Activated T-helper 1 cell treated with Interleukin-2 at 50 U/mL for 16 hours (primary cell): Measurements from ENCODE around the gene KLRF1.

Experiments
- DNase-seq: peaks from one replicate; pipeline ENCODE4 v3.0.0-alpha.2; 2020; ENCODE audit warnings: low read depth

KLRF1 gene

GRCh38 chr12:9809338-9809737 lies 17.9 kb upstream of the KLRF1 start:
- DNase-seq = no peak

DNA sequence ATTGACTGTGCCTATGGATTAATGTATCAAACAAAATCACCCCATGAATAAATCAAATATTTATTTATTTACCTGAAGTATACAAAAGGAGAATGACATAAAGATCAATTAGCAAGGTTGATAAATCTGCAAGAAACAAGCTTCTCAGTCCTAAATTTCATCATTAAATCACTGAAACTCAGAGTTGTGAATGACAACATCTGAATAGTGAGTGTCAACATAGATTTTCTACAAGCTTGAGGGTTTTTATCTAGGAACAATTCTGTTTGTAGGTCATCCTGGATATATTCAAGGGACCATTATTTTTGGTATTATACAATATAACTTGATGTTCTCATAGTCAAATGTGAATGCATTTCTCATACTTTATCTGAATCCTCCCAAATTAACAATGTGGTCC lies 17.4 kb upstream of the KLRF1 start:
- DNase-seq = no peak

DNA sequence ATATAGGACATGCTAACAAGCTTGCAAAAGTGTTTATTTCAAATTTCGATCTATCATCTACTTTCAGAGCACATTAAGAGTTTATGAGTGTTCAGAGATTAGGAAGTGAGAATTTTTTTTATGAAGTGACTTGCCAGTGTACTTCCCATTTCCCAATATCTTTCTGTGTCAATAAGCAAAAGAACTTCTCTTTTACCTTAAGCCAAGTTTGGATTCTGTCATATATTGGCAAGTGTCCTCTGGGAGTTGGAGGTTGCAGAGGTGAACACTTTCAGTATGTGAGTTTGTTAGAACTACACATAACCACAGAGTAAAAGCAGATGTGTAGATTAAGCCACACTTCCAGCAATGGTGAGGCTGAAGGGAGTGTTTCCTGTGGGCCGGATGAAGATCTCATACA lies 16.6 kb upstream of the KLRF1 start:
- no peak for DNase-seq

- DNase-seq = no peak
Measured at GRCh38 chr12:9811621-9812020, 15.7 kb upstream of the KLRF1 start.

- DNase-seq = peak; percentile 85
Measured at GRCh38 chr12:9813821-9814798, 13.2 kb upstream of the KLRF1 start.

- DNase-seq = no peak
Measured at GRCh38 chr12:9820281-9820930, 6.9 kb upstream of the KLRF1 start.

DNA sequence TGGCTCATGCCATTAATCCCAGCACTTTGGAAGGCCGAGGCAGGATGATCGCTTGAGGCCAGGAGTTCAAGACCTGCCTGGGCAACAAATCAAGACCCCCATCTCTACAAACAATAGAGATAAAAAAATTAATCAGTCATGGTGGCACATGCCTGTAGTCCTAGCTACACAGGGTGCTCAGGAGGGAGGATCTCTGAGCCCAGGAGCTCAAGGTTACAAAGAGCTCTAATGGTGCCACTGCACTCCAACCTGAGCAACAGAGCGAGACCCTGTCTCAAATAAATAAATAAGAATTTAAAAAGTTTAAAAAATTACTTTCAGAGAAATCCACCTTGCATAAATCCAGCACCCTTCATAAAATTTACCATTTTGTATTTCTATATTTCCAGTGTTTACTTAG lies 2.2 kb downstream of the KLRF1 start:
- DNase-seq = no peak

DNA sequence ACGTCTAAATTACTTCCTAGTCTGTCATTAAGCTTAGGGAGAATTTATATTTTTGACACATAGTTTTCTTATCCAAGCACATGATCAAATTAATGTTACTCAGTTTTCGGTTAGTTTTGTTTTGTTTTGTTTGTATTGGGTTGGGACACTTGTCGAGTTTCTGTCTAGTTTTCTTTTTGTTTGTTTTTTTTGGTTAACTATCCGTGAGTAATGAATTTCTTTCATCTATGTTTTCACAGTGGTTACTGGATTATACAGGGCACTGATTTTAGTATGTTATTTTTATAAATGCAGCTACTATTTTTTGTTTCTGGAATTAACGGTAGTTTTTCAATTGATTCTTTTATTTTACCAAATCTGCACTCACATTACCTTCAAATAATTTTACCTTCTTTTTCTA lies 2.7 kb downstream of the KLRF1 start:
- DNase-seq = no peak

- no peak for DNase-seq
Measured at GRCh38 chr12:9831720-9832119, 4.4 kb downstream of the KLRF1 start.

- no peak for DNase-seq
Measured at GRCh38 chr12:9843407-9843806, 16.1 kb downstream of the KLRF1 start.

- no peak for DNase-seq
Measured at GRCh38 chr12:9848899-9849298, 21.6 kb downstream of the KLRF1 start.

GRCh38 chr12:9851050-9851449 lies 23.8 kb downstream of the KLRF1 start:
- DNase-seq = no peak

DNA sequence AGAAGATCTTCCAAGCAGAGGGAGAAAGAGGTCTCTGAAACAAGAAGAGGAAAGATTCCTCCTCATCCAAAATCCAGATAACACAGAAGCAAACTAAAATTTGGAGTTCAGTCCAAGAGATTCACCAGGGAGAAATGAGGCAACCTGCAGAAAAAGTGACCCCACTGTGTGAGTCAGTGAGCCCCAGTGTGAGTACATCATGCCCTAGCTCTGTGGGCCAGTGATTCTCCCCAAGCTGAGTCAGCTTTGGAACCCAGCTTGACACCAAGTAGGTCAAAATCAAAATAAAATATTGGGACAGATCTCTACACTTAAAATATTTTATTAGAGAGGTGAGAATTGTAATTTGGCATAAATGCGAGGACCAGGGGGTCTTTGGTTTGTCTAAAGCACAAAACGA lies 24.6 kb downstream of the KLRF1 start:
- no peak for DNase-seq

DNA sequence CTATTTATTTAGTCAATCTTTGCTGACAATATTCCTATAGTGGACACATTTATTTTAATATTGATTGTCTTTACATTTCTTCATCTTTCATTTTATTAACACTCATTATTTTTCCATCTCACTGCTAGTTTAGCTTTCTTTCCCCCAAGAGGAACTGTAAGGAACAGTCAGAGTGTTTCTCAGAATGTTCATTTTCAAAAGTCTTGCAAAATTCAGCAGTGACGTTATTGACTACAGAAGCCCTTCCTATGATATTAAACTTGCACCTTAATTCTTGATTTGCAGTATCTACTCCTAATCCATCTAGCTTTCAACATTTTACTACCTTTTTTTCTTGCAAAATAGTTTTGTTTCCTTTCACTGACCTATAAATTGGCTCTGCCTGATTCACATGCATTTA lies 28.9 kb downstream of the KLRF1 start:
- no peak for DNase-seq

DNA sequence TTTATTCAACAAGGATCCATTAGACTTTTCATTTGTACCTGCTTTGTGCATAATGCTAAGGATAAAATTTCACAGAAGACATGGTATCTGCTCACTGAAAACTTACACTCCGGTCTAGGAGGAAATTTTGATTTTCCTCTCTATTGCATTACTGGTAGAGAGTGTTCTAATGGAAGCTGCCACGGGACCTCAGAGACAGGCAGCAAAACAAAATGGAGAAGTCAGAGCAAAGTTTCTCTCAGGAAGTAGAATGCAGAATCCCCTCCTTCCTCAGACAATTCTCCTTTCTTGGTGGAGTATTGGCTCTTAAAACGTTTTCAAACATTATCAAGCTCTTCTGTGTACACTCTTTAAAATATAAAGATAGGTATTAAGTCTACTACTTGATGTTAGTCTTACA lies 29.6 kb downstream of the KLRF1 start:
- no peak for DNase-seq

DNA sequence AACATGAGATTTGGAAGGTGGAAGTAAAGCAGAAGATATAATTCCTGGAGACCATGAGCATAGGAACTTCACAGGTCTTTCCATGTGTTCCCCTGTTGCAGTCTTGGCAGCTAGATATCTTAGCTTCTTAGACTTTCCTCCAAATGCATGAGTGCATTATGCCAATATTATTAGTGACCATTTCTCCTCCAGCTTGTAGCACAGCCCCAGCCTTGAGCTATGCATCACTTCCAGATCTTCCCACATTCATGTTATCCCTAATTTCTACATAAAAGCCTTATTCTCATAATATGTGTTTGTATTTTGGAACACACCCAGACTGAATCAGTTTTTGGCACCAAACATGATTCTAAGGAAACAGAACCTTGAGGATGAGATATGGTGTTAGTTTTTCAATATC lies 30.9 kb downstream of the KLRF1 start:
- no peak for DNase-seq

- no peak for DNase-seq
Measured at GRCh38 chr12:9864913-9865675, 37.8 kb downstream of the KLRF1 start.

DNA sequence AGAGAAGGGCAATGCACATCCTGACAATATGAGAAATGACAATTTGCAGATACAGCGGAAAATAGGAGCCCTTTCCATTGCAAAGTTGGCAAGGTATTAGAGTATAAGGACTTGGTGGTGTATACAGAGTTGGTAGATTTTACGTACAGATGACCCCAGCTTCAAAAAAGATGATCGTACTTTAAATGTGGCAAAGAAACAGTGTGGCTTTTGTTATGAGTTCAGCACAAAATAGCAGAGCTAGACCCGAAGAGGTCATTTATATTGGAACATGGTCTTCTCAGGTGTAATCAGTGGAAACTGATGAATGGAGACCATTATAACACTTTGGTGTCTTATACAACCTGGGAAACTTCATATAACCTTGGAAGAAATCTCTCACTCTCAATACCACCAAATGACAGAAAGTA lies 39.6 kb downstream of the KLRF1 start:
- DNase-seq = no peak

DNA sequence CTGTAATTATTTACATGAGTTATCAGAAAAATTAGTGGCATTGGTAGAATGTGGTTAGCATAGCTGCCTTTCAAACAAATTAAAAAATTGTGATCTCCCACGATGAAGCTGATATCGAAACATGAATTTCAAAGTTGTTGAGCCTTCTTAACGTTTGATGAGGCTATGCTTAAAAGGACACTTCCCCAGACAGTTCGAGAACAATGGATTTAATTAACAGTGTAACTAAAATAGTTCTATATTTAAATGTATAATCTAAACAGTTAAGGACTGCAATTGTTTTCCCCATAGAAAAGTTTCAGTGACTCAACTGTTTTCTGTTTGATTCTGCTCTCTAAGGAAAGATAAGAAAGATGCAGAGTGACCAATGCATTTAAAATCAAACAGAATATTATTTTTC lies 40.2 kb downstream of the KLRF1 start:
- DNase-seq = no peak

DNA sequence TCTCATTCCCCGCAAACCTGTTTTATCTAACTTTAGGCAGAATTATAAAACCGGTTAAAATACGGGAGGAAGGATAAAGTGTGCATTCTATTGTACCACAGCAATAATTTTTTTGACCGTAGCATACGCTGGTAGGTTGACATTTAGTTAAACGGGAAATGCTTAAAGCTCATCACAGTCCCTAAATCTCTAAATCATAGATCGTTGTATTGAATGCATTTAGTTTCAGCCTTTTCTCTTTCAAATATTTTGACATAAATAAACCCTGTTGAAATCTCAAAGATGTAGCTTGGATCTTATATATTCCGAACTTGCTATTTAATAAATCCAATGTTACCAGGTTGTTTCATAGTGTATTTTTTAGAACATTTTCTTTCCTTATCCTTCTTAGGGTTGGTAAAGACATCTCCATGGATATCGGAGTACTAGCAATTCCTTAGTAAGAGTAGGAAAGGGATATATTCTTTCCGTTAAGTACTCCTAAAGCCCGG lies 41.1 kb downstream of the KLRF1 start:
- no peak for DNase-seq

DNA sequence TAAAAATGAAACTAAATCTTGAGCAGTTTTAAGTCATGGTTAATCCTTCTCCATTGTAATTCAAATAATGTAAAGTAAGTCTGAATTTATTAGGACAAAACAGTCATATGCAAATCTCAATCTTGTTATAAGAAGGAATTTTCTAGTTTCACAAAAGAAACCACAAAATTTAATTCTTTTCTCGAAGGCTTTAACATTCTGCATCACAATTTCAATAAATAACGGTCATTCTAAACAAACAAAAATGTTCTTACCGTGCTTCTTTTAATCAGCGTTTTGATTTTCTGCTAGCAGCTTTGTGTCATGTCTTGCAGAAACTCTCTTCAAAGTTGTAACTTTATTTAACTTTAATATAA lies 41.6 kb downstream of the KLRF1 start:
- no peak for DNase-seq

GRCh38 chr12:9869307-9870161 lies 42.3 kb downstream of the KLRF1 start, which contains the start of gene CLEC2B:
TSS of gene CLEC2B (minus strand) at chr12:9869354.
- no peak for DNase-seq
